ENCODE measurements around the gene ENTPD3.

ENTPD3 gene

DNA sequence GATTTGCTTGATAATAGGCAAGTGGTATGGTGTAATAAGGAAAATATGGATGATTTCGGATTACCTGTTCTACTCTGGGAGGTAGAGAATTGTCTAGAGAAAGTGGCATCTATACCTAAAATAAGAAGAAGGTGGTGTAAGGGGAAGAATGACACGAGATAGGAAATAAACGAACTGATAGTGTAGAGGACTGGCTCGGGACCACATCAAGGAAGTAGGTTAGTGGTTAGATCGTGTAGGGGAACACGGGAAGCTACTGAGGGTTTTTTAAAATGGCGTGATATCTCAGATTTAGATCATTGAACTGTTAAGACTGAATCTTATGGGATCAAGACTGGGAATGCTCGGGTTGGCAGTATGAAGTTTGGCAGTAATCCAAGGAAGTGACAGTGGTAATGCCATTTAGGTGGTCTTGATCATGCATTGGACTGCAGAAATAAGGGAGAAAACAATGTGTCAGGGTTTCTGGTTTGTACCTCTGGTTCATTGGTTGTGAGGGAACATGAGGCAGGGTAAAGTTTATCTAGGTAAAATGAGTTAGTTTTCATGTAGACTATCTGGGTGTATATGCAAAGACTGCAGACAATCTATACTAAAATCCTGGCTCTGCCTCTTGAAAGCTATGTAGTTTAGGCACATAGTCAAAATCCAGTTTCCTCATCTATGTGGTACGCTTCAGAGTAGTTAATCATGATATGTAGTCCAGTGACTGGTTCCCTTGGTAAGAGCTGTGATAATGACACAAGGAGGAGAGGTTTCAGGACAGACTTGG lies 77.5 kb downstream of the ENTPD3 start:
- peak; percentile 7 for DNase-seq

DNA sequence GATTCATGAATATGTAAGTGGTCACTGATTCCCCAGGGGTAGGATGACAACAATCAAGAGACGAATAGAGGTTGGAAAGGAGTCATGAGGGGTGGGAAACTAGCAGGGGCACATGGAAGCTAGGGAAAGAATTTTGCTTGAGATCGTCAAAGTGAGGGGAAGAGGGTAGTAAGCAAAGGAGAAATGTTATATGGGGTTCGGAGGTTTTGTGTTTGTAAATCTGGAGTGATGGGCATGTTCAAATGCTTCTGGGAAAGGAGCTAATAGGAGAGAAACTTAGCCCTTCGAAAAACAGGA lies 78.1 kb downstream of the ENTPD3 start:
- no peak for DNase-seq

DNA sequence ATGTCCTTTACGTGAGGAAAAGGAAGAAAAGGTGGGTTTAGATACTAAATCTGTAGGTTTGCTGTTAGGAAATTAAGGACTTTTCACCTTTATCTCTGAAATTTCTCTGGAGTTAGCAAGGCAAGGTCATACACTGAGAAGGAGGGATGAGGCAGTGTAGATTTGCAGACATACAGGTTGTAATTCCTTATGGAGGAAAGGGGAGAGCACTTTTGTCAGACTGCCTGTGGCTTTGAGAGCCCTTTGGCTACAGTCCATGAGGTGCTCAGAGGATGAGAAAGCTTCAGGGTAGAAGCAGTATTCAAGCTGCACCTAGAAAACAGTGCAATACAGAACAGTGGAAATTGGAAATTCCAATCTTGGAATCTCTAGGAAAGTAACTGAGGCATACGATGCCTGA lies 78.5 kb downstream of the ENTPD3 start:
- DNase-seq: no peak

DNA sequence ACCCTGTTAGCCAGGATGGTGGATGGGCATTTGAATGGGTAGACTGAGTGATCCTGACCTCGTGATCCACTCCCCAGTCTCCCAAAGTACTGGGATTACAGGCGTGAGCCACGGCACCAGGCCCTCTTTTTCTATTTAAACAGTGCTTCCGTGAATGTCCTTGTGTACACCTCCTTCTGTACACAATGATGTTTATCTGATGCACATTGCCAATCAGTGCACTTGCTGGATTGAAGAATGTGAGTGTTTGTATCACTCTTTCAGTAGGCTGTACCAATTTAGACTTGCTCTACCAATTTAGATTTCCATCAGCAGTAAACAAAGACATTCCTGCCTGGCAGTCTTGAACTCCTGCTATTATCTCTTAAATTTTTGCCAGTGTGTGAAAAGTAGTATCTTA lies 81.0 kb downstream of the ENTPD3 start:
- no peak for DNase-seq

DNA sequence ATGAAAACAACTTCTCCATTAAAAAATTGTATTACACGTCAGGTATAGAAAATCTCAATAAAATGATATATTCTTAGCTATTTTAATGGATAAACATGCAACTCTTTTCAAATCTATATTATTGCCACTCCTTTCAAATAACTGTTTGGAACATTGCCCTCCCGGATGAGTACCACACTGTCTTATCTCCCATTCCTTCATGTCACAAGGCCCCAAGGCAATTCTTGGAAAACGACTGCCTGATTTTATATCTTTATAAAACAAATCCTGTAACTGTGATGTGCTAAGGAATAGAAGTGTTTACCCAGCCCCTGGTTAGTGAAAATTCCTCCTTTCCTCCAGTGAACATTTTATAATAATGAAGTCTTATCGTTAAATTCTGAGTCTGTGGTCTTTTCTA lies 83.7 kb downstream of the ENTPD3 start:
- DNase-seq: no peak

DNA sequence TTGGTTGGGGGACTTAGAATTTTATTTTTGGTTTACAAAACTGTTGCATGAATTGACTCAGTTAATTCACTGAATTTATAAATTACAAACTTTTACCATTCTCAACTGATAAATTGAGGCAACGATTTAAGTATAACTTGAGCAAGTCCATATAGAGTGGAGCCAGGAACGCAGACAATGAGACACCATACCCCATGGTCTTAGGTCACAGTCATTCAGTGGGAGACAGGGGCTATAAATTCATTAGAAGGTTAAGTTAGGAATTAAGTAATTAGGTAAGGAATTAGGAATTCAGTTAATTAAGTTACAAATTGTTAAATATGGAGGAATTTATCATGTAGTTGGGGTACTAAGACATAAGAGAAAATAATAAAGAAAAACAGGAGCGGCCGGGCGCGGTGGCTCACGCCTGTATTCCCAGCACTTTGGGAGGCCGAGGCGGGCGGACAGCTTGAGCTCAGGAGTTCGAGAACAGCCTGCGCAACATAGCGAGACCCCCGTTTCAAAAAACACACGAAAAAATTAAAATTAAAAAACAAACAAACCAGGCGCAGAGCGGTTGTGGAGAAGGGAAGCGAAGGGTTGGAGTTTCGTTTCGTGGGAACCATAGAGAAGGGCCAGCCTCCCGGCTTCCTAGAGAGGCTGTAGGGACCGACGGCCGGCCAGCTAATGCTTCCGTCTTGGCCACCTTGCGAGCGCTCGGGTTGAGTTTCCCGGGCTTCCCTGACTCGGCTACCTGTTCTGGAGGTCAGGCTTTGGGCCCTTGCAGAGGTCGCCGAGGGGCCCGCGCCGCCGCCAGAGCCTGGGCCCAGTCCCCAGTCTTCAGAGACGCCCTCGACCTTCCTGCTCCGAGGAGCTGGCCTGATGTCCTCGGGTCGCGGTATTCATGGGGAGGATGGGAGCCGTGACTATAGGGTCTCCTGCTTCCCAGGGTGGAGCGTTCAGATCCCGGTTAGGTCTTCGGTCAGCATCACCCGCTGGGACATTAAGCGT lies 89.8 kb downstream of the ENTPD3 start, which contains the start of gene ZNF619:
ZNF619 (plus strand) TSS at position 645 of the 993 bp plus-strand sequence. CDS start 858 bp downstream, outside the sequence.
- DNase-seq: peak; percentile 67

DNA sequence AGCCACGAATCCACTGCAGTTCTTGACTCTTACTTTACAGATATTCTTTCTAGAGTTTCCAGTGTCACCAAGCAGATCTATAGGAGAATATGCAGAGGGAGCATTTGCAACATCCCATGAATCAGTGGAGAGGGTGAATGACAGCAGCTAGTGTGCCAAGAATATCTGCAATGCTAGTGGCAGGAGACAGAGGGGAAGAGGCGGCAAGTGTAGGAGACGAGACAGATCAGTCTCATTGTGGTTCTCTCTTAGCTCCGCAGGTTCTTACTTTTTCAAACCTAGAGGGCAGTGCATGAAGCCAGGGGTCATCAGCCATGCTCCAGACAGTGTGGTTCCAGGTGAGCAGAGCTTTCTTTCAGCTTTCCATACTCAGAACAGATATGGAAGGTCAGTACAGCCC lies 90.7 kb downstream of the ENTPD3 start:
- DNase-seq: no peak

All from CD4-positive, alpha-beta T cell treated with Interferon gamma for 1 hour (primary cell).